ENCODE data around the gene CERS6. TPM values are rescaled to one million over a fixed set of nuclear protein-coding genes. Genes with fewer than 3 reads are reported as not detected.

CERS6 gene
- total RNA-seq, 1 experiment from 2014 or later: 14.0 TPM

DNA sequence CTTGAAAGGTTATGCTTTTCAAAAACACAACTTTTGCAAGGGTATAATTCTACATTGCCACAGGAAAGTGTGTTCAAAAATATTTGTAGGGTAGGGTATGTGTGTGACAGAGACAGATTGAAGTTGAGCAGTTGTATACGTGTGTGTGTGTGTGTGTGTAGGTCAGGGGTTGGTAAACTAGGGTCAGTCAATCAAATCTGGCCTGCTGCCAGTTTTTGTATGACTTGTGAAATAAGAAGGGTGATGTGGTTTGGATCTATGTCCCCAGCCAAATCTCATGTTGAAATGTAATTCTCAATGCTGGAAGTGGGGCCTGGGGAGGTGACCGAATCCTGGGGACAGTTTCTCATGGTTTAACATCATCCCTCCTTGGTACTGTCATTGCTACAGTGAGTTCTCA lies 148.2 kb downstream of the CERS6 start:
- Histone ChIP-seq H3K4me3 (ENCODE audit: insufficient read depth, low read depth, low read length) (no peak overlapping the region), H3K27me3 (ENCODE audit: control insufficient read depth, insufficient read depth, low read length) (no peaks in the 10 kb centered on the region), H3K36me3 (replicated peaks; ENCODE audit: control insufficient read depth, insufficient read depth, low read length) (no peaks in the 10 kb centered on the region)
- DNase-seq: no peak

- no peaks in the 10 kb centered on the region for H3K27me3 ChIP-seq (ENCODE audit: control insufficient read depth, insufficient read depth, low read length)
- H3K4me3 ChIP-seq (ENCODE audit: insufficient read depth, low read depth, low read length): no peak overlapping the region
- no peaks in the 10 kb centered on the region for H3K36me3 ChIP-seq (replicated peaks; ENCODE audit: control insufficient read depth, insufficient read depth, low read length)
- DNase-seq: no peak
These were observed 151.9 kb downstream of the CERS6 start for GRCh38 chr2:168607992-168608391.

DNA sequence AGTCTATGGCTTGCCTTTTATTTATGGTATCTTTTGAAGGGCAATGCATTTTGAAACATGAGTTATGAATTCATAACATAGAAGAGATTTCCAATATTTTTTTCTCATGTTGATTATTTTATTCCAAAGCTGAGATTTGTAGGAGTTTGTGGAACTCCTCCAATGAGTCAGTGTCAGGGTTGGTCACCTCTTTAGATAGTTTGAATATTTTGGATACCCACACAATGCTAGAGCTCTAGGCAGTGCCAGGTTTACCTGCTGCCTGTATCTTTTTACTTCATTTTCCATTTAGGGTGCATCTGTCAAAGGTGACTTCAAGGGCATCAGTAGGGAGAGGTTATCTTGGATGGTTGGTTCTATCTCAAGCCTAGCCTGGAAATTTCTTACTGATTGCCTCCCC lies 152.7 kb downstream of the CERS6 start:
- DNase-seq: no peak
- H3K27me3 ChIP-seq (ENCODE audit: control insufficient read depth, insufficient read depth, low read length): no peaks in the 10 kb centered on the region
- no peak overlapping the region for H3K4me3 ChIP-seq (ENCODE audit: insufficient read depth, low read depth, low read length)
- no peaks in the 10 kb centered on the region for H3K36me3 ChIP-seq (replicated peaks; ENCODE audit: control insufficient read depth, insufficient read depth, low read length)

- no peaks in the 10 kb centered on the region for H3K27me3 ChIP-seq (ENCODE audit: control insufficient read depth, insufficient read depth, low read length)
- DNase-seq: no peak
- H3K36me3 ChIP-seq (replicated peaks; ENCODE audit: control insufficient read depth, insufficient read depth, low read length): no peaks in the 10 kb centered on the region
- no peak overlapping the region for H3K4me3 ChIP-seq (ENCODE audit: insufficient read depth, low read depth, low read length)
These were observed 155.0 kb downstream of the CERS6 start for GRCh38 chr2:168611091-168611490.

- Histone ChIP-seq H3K4me3 (ENCODE audit: insufficient read depth, low read depth, low read length) (no peak overlapping the region), H3K36me3 (replicated peaks; ENCODE audit: control insufficient read depth, insufficient read depth, low read length) (no peaks in the 10 kb centered on the region), H3K27me3 (ENCODE audit: control insufficient read depth, insufficient read depth, low read length) (no peaks in the 10 kb centered on the region)
- DNase-seq: no peak
These were observed 156.0 kb downstream of the CERS6 start for GRCh38 chr2:168611896-168612650.

- no peak for DNase-seq
- H3K36me3 ChIP-seq (replicated peaks; ENCODE audit: control insufficient read depth, insufficient read depth, low read length): no peaks in the 10 kb centered on the region
- no peak overlapping the region for H3K4me3 ChIP-seq (ENCODE audit: insufficient read depth, low read depth, low read length)
- no peaks in the 10 kb centered on the region for H3K27me3 ChIP-seq (ENCODE audit: control insufficient read depth, insufficient read depth, low read length)
These were observed 156.6 kb downstream of the CERS6 start for GRCh38 chr2:168612719-168613118.

GRCh38 chr2:168613551-168613950 lies 157.5 kb downstream of the CERS6 start:
- no peak overlapping the region for H3K4me3 ChIP-seq (ENCODE audit: insufficient read depth, low read depth, low read length)
- H3K27me3 ChIP-seq (ENCODE audit: control insufficient read depth, insufficient read depth, low read length): no peaks in the 10 kb centered on the region
- H3K36me3 ChIP-seq (replicated peaks; ENCODE audit: control insufficient read depth, insufficient read depth, low read length): no peaks in the 10 kb centered on the region
- DNase-seq: no peak

DNA sequence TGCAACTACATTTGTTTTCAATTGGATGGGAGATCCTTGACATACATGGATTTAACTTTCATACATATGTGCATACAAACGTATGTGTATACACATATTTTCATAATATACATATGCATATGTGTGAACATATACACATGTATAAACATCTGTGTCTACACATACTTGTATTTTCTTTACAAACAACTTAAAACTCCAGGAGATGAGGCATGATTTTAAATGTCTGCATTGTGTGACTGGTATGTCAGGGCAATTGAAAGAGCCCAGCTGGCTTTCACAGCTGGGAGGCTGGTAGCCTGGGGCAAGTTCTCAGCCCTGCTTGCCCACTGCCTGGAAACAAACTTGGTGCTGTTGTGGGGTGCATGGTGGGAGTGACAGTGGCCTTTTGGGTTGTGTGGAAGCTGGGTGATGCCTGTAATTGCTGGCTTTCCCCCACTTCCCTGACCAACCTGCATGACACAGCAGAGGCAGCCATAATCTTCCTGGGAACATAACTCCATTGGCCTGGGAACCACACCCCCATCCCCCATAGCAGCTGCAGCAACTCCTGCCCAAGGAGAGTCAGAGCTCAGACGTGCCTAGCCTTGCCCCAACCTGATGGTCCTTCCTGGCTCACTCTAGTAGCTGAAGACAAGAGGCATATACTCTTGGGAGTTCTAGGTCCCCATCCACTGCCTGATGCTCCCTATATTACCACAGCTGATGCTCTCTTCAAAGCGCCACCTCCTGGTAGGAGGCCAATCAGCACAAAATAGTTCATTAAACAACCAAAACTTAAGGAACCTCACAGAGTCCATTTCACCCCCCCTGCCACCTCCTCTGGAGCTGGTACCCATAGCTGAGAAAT lies 158.3 kb downstream of the CERS6 start:
- Histone ChIP-seq H3K36me3 (replicated peaks; ENCODE audit: control insufficient read depth, insufficient read depth, low read length) (no peaks in the 10 kb centered on the region), H3K27me3 (ENCODE audit: control insufficient read depth, insufficient read depth, low read length) (no peaks in the 10 kb centered on the region), H3K4me3 (ENCODE audit: insufficient read depth, low read depth, low read length) (no peak overlapping the region)
- no peak for DNase-seq

GRCh38 chr2:168620554-168620953 lies 164.5 kb downstream of the CERS6 start:
- Histone ChIP-seq H3K36me3 (replicated peaks; ENCODE audit: control insufficient read depth, insufficient read depth, low read length) (no peaks in the 10 kb centered on the region), H3K27me3 (ENCODE audit: control insufficient read depth, insufficient read depth, low read length) (no peaks in the 10 kb centered on the region), H3K4me3 (ENCODE audit: insufficient read depth, low read depth, low read length) (no peak overlapping the region)
- no peak for DNase-seq

DNA sequence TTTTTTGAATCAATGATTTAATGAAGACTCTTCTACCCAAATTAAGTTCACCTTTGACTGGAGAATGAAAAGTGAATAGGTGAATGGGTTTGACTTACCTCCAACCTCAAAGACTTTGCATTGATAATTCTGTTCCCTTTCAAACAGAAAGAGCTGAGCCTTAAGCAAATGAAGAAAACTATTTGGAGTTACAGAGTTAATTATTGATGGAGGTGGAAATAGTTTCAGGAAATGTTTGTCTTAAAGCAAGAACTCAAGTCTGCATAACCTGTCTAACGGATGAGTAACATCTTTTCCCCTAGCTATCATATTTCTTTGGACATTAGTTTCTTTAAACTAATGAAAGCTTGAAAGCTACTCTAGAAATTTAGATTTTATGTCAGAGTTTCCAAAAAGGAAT lies 166.5 kb downstream of the CERS6 start:
- H3K4me3 ChIP-seq (ENCODE audit: insufficient read depth, low read depth, low read length): no peak overlapping the region
- no peak for DNase-seq
- no peaks in the 10 kb centered on the region for H3K36me3 ChIP-seq (replicated peaks; ENCODE audit: control insufficient read depth, insufficient read depth, low read length)
- H3K27me3 ChIP-seq (ENCODE audit: control insufficient read depth, insufficient read depth, low read length): no peaks in the 10 kb centered on the region

DNA sequence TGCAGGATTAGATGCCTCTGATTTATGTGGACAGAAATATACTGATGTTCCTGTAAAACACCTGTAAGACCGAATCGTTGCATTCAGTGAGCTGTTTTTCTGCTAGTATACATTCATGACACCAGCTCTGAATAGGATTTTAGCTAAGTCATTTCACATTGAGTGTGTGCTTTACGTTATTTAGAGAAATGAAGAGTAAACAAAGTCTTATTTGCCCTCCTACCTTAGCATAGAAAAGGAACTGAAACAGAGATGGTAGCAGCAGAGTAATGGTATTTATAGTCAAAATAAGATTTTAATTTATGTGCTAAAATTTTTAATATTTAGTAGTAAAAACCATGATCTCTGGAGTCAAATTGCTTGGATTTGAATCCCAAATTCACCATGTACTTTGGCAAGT lies 168.0 kb downstream of the CERS6 start:
- Histone ChIP-seq H3K27me3 (ENCODE audit: control insufficient read depth, insufficient read depth, low read length) (no peaks in the 10 kb centered on the region), H3K4me3 (ENCODE audit: insufficient read depth, low read depth, low read length) (no peak overlapping the region), H3K36me3 (replicated peaks; ENCODE audit: control insufficient read depth, insufficient read depth, low read length) (no peaks in the 10 kb centered on the region)
- no peak for DNase-seq

DNA sequence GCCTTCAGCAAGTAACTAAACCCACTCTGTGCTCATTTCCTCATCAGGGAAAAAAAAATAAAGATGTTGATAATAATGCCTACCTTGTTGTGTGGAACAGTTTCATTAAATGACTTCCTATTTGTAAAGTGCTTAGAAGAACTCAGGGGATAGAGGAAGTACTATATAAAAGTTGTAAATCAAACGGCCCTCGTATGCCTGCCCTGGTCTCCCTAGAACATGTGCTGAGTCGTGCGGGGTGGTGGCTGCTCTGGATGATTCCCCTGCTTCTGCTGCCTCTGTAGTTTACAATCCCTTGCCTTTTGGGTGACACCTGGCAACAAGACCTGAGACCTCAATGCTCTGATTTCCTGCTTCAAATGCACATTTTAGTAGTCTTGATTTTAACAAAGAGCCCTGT lies 170.0 kb downstream of the CERS6 start:
- no peak overlapping the region for H3K4me3 ChIP-seq (ENCODE audit: insufficient read depth, low read depth, low read length)
- DNase-seq: no peak
- H3K36me3 ChIP-seq (replicated peaks; ENCODE audit: control insufficient read depth, insufficient read depth, low read length): no peaks in the 10 kb centered on the region
- no peaks in the 10 kb centered on the region for H3K27me3 ChIP-seq (ENCODE audit: control insufficient read depth, insufficient read depth, low read length)

- DNase-seq: no peak
- Histone ChIP-seq H3K4me3 (ENCODE audit: insufficient read depth, low read depth, low read length) (no peak overlapping the region), H3K36me3 (replicated peaks; ENCODE audit: control insufficient read depth, insufficient read depth, low read length) (no peaks in the 10 kb centered on the region), H3K27me3 (ENCODE audit: control insufficient read depth, insufficient read depth, low read length) (no peaks in the 10 kb centered on the region)
These were observed 170.6 kb downstream of the CERS6 start for GRCh38 chr2:168626647-168627046.

GRCh38 chr2:168632709-168633121 lies 176.6 kb downstream of the CERS6 start:
- Histone ChIP-seq H3K36me3 (replicated peaks; ENCODE audit: control insufficient read depth, insufficient read depth, low read length) (no peaks in the 10 kb centered on the region), H3K4me3 (ENCODE audit: insufficient read depth, low read depth, low read length) (no peak overlapping the region), H3K27me3 (ENCODE audit: control insufficient read depth, insufficient read depth, low read length) (no peaks in the 10 kb centered on the region)
- no peak for DNase-seq

DNA sequence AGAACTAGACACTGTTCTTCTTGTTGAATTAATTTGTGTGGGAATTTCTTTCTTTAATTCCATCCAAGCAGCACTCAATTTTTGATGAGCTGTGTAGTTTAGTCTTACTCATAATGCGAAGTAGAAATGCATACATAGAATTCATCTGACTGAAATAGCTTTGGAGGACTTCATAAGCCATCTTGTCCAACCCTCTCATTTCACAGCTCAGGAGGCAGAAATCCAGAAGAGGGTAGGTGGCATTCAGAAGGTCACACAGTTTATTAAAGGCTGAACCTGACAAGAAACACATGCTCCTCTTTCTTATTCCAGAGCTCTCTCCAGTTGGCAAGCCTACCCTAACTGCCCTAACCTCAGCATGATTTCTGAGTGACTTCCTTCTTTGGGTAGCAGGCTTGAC lies 177.1 kb downstream of the CERS6 start:
- no peak for DNase-seq
- Histone ChIP-seq H3K36me3 (replicated peaks; ENCODE audit: control insufficient read depth, insufficient read depth, low read length) (no peaks in the 10 kb centered on the region), H3K4me3 (ENCODE audit: insufficient read depth, low read depth, low read length) (no peak overlapping the region), H3K27me3 (ENCODE audit: control insufficient read depth, insufficient read depth, low read length) (no peaks in the 10 kb centered on the region)

All from H7 (cell line).